ENCODE measurements around the gene ATG2A.

GRCh38 chr11:64898076-64898445 lies 18.9 kb downstream of the ATG2A start:
- TF ChIP-seq CTCF (IDR thresholded peaks at IDR 0.05 in 8 of 11, conservative IDR thresholded peaks at IDR 0.05 in 3 of 11) (no peak), POLR2A (IDR thresholded peaks at IDR 0.05) (no peak)
